ENCODE data around the gene FKBP10. TPM values are rescaled to one million over a fixed set of nuclear protein-coding genes. Genes with fewer than 3 reads are reported as not detected.
A peak's percentile ranks its signal among the peaks of the same experiment; 100 is the strongest.

The FKBP10 gene
- total RNA-seq, 1 donor from 2014 or later = 81.6 TPM

- no peak for TF ChIP-seq CTCF (IDR thresholded peaks at IDR 0.05; ENCODE audit: insufficient read depth, low read length, severe bottlenecking)
- DNase-seq (ENCODE audit: low read depth) (no peak), FAIRE-seq (no peak)
- H3K36me3 ChIP-seq (ENCODE audit: control insufficient read depth, insufficient read depth, low read length) = no peaks in the 10 kb centered on the region
- H3K4me3 ChIP-seq (ENCODE audit: low read depth, low read length) = no peak overlapping the region
- H3K27me3 ChIP-seq (ENCODE audit: control insufficient read depth, insufficient read depth, low read length) = no peaks in the 10 kb centered on the region
Measured at GRCh38 chr17:41794540-41794975, 18.2 kb upstream of the FKBP10 start.

- FAIRE-seq (no peak), DNase-seq (ENCODE audit: low read depth) (no peak)
- no peak for TF ChIP-seq CTCF (IDR thresholded peaks at IDR 0.05; ENCODE audit: insufficient read depth, low read length, severe bottlenecking)
- no peaks in the 10 kb centered on the region for H3K36me3 ChIP-seq (ENCODE audit: control insufficient read depth, insufficient read depth, low read length)
- no peak overlapping the region for H3K4me3 ChIP-seq (ENCODE audit: low read depth, low read length)
- H3K27me3 ChIP-seq (ENCODE audit: control insufficient read depth, insufficient read depth, low read length) = no peaks in the 10 kb centered on the region
Measured at GRCh38 chr17:41796121-41796895, 16.5 kb upstream of the FKBP10 start.

GRCh38 chr17:41797377-41797776 is 15.4 kb upstream of the FKBP10 start:
- no peak for TF ChIP-seq CTCF (IDR thresholded peaks at IDR 0.05; ENCODE audit: insufficient read depth, low read length, severe bottlenecking)
- Histone ChIP-seq H3K4me3 (ENCODE audit: low read depth, low read length) (no peak overlapping the region), H3K27me3 (ENCODE audit: control insufficient read depth, insufficient read depth, low read length) (no peaks in the 10 kb centered on the region), H3K36me3 (ENCODE audit: control insufficient read depth, insufficient read depth, low read length) (peaks cover 3% of the 10 kb centered on the region)
- DNase-seq (ENCODE audit: low read depth) (no peak), FAIRE-seq (no peak)

GRCh38 chr17:41799366-41799765 is 13.4 kb upstream of the FKBP10 start:
- Histone ChIP-seq H3K27me3 (ENCODE audit: control insufficient read depth, insufficient read depth, low read length) (no peaks in the 10 kb centered on the region), H3K4me3 (ENCODE audit: low read depth, low read length) (no peak overlapping the region), H3K36me3 (ENCODE audit: control insufficient read depth, insufficient read depth, low read length) (peaks cover 3% of the 10 kb centered on the region)
- peak; percentile 80 for FAIRE-seq
- no peak for TF ChIP-seq CTCF (IDR thresholded peaks at IDR 0.05; ENCODE audit: insufficient read depth, low read length, severe bottlenecking)
- peak; percentile 92 for DNase-seq (ENCODE audit: low read depth)

GRCh38 chr17:41800601-41801373 is 12.0 kb upstream of the FKBP10 start:
- Histone ChIP-seq H3K4me3 (ENCODE audit: low read depth, low read length) (peak overlapping the region; percentile 23), H3K36me3 (ENCODE audit: control insufficient read depth, insufficient read depth, low read length) (peaks cover 3% of the 10 kb centered on the region), H3K27me3 (ENCODE audit: control insufficient read depth, insufficient read depth, low read length) (no peaks in the 10 kb centered on the region)
- DNase-seq (ENCODE audit: low read depth) (peak; percentile 99), FAIRE-seq (peak; percentile 92)
- no peak for TF ChIP-seq CTCF (IDR thresholded peaks at IDR 0.05; ENCODE audit: insufficient read depth, low read length, severe bottlenecking)

Measured in bronchial epithelial cell (primary cell).